ENCODE measurements around the gene FBXO38. TPM values are rescaled to one million over a fixed set of nuclear protein-coding genes. Genes with fewer than 3 reads are reported as not detected.

Gene FBXO38
- total RNA-seq, 4 donors from 2014 or later = 29.5 to 46.5 (median 34.0) TPM

- 77% methylated on average over 2 of the region's 2 CpGs for WGBS
- Histone ChIP-seq H3K27ac (replicated peaks in 1 of 4) (no peak overlapping the region), H3K27me3 (no peaks in the 10 kb centered on the region), H3K4me1 (no peaks in the 10 kb centered on the region), H3K36me3 (peaks cover 5 to 17% (median 15%) of the 10 kb centered on the region in 4 donors), H3K4me3 (no peak overlapping the region), H3K9me3 (no peaks in the 10 kb centered on the region)
- TF ChIP-seq EP300 (IDR thresholded peaks at IDR 0.05) (no peak), POLR2A (IDR thresholded peaks at IDR 0.05; ENCODE audit: low read depth) (no peak), POLR2AphosphoS5 (IDR thresholded peaks at IDR 0.05) (no peak), CTCF (IDR thresholded peaks at IDR 0.05) (no peak)
- intact Hi-C loops (cut with DNase I) = loop anchor here (10.0 kb wide), 1 partner anchor 588 kb away; no protein-coding TSS in a partner anchor
- no peak for DNase-seq (ENCODE audit: extremely low spot score)
These were observed 62.9 kb downstream of the FBXO38 start for GRCh38 chr5:148446611-148447010.

- no peaks in the 10 kb centered on the region for H3K36me3 ChIP-seq
- intact Hi-C loops (cut with DNase I) = no loop called here
- no peaks in the 10 kb centered on the region for H3K9me3 ChIP-seq
- no peak overlapping the region for H3K27ac ChIP-seq (replicated peaks in 1 of 4)
- TF ChIP-seq POLR2A (IDR thresholded peaks at IDR 0.05; ENCODE audit: low read depth) (no peak), CTCF (IDR thresholded peaks at IDR 0.05) (no peak), EP300 (IDR thresholded peaks at IDR 0.05) (no peak), POLR2AphosphoS5 (IDR thresholded peaks at IDR 0.05) (no peak)
- WGBS = 79% methylated on average over 10 of the region's 10 CpGs
- H3K4me3 ChIP-seq = no peak overlapping the region
- no peaks in the 10 kb centered on the region for H3K27me3 ChIP-seq
- peaks cover 0 to 13% (median 0%) of the 10 kb centered on the region in 4 donors for H3K4me1 ChIP-seq
- no peak for DNase-seq (ENCODE audit: extremely low spot score)
These were observed 68.9 kb downstream of the FBXO38 start for GRCh38 chr5:148452499-148453193.

- Histone ChIP-seq H3K27me3 (no peaks in the 10 kb centered on the region), H3K36me3 (no peaks in the 10 kb centered on the region), H3K27ac (replicated peaks in 1 of 4) (no peak overlapping the region), H3K4me3 (no peak overlapping the region), H3K9me3 (no peaks in the 10 kb centered on the region), H3K4me1 (peaks cover 0 to 13% (median 0%) of the 10 kb centered on the region in 4 donors)
- intact Hi-C loops (cut with DNase I) = no loop called here
- no peak for DNase-seq (ENCODE audit: extremely low spot score)
- 82% methylated on average over 5 of the region's 5 CpGs for WGBS
- TF ChIP-seq CTCF (IDR thresholded peaks at IDR 0.05) = no peak
- no peak for TF ChIP-seq POLR2A (IDR thresholded peaks at IDR 0.05; ENCODE audit: low read depth)
- no peak for TF ChIP-seq POLR2AphosphoS5 (IDR thresholded peaks at IDR 0.05)
- TF ChIP-seq EP300 (IDR thresholded peaks at IDR 0.05) = no peak
These were observed 70.8 kb downstream of the FBXO38 start for GRCh38 chr5:148454576-148454975.

GRCh38 chr5:148455185-148455584, 71.4 kb downstream of the FBXO38 start:
- TF ChIP-seq EP300 (IDR thresholded peaks at IDR 0.05) (no peak), POLR2AphosphoS5 (IDR thresholded peaks at IDR 0.05) (no peak), POLR2A (IDR thresholded peaks at IDR 0.05; ENCODE audit: low read depth) (no peak), CTCF (IDR thresholded peaks at IDR 0.05) (no peak)
- Histone ChIP-seq H3K36me3 (no peaks in the 10 kb centered on the region), H3K9me3 (no peaks in the 10 kb centered on the region), H3K27ac (replicated peaks in 1 of 4) (no peak overlapping the region), H3K4me3 (no peak overlapping the region), H3K4me1 (peaks cover 0 to 13% (median 0%) of the 10 kb centered on the region in 4 donors), H3K27me3 (no peaks in the 10 kb centered on the region)
- 71% methylated on average over 6 of the region's 6 CpGs for WGBS
- intact Hi-C loops (cut with DNase I) = no loop called here
- DNase-seq (ENCODE audit: extremely low spot score) = no peak

All from esophagus muscularis mucosa (tissue), 4 donors.